ENCODE measurements around the gene MRPL19. TPM values are rescaled to one million over a fixed set of nuclear protein-coding genes. Genes with fewer than 3 reads are reported as not detected.

The MRPL19 gene
- polyA plus RNA-seq, 3 donors = 4.5 to 25.0 (median 25.0) TPM

DNA sequence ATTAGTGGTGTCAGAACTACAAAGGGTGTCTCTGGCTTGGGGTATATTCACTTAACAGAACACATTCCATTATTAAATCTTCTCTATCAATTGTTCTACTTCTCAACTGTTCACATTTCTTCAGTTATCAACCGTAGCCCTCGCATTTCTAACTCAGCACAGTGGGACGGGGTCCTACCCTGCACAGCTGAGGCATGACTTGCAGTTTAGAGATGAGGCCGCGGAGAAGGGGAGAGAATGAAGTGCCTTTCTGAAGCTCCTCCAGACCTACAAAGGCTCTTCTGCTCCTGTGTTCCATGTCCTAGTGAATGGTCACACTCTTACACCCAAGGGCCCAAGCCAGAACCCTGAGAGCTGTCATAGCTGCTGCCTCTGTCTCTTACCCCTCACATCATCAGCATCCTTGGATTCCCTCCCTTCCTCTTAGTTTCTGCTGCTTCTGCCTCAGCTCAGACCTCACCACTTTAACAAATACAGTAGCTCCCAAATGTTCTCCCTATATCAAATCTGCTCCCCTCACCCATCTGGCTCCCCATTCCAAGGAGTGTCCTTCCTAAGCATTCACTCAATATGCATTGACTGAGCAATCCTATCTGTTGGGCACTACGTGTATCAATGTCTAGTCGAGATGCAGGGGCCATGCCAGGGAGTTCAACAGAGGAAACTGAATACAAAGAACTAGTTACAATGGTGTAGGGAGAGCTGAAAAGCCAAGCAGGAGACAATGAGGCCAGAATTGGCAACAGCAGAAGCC is 34.3 kb upstream of the MRPL19 start:
- no peak overlapping the region for H3K9ac ChIP-seq (ENCODE audit: insufficient read depth, low read length, poor library complexity, severe bottlenecking)
- peaks cover 15 to 19% of the 10 kb centered on the region in 2 donors for H3K27me3 ChIP-seq (ENCODE audit: control insufficient read depth in 2 of 2, insufficient read depth in 2 of 2, low read length in 2 of 2)
- no peak overlapping the region for H3K4me3 ChIP-seq (replicated peaks in 1 of 3; ENCODE audit: low read depth in 2 of 3, low read length in 3 of 3)
- WGBS (ENCODE audit: insufficient coverage) = 80% methylated on average over 2 of the region's 7 CpGs
- H3K27ac ChIP-seq (ENCODE audit: low read depth in 1 of 2, low read length in 2 of 2) = no peak overlapping the region
- H2AFZ ChIP-seq (ENCODE audit: insufficient read depth, low read depth, low read length, poor library complexity, severe bottlenecking) = no peak overlapping the region
- Mint-ChIP-seq H3K36me3 (no peaks in the 10 kb centered on the region), H3K4me1 (peaks cover 3% of the 10 kb centered on the region), H3K27ac (no peak overlapping the region), H3K4me3 (peak overlapping the region in 1 of 2 donors; percentile 9), H3K9me3 (peaks cover 0 to 3% (median 0%) of the 10 kb centered on the region in 7 donors), H3K27me3 (ENCODE audit: low read depth in 3 of 3) (peaks cover 24 to 31% (median 25%) of the 10 kb centered on the region in 3 donors)
- H3K9me3 ChIP-seq (replicated peaks in 1 of 2; ENCODE audit: control insufficient read depth in 1 of 2, insufficient read depth in 1 of 2, low read length in 2 of 2) = no peaks in the 10 kb centered on the region
- H3K79me2 ChIP-seq (ENCODE audit: insufficient read depth, low read length) = no peaks in the 10 kb centered on the region
- no peaks in the 10 kb centered on the region for H3K36me3 ChIP-seq (replicated peaks in 1 of 2; ENCODE audit: control insufficient read depth in 1 of 2, insufficient read depth in 2 of 2, low read length in 2 of 2)
- H3K4me1 ChIP-seq (ENCODE audit: control insufficient read depth in 1 of 2, insufficient read depth in 2 of 2, low read length in 2 of 2) = no peaks in the 10 kb centered on the region
- TF ChIP-seq, protein P1, sequence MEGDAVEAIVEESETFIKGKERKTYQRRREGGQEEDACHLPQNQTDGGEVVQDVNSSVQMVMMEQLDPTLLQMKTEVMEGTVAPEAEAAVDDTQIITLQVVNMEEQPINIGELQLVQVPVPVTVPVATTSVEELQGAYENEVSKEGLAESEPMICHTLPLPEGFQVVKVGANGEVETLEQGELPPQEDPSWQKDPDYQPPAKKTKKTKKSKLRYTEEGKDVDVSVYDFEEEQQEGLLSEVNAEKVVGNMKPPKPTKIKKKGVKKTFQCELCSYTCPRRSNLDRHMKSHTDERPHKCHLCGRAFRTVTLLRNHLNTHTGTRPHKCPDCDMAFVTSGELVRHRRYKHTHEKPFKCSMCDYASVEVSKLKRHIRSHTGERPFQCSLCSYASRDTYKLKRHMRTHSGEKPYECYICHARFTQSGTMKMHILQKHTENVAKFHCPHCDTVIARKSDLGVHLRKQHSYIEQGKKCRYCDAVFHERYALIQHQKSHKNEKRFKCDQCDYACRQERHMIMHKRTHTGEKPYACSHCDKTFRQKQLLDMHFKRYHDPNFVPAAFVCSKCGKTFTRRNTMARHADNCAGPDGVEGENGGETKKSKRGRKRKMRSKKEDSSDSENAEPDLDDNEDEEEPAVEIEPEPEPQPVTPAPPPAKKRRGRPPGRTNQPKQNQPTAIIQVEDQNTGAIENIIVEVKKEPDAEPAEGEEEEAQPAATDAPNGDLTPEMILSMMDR (IDR thresholded peaks at IDR 0.05) = no peak
- H3K4me2 ChIP-seq (replicated peaks; ENCODE audit: extremely low read depth, low read length, poor library complexity, severe bottlenecking) = no peak overlapping the region
- no peaks in the 10 kb centered on the region for H4K20me1 ChIP-seq (ENCODE audit: insufficient read depth, low read length)
- no peak for DNase-seq
- intact Hi-C loops (cut with micrococcal nuclease) = no loop called here

DNA sequence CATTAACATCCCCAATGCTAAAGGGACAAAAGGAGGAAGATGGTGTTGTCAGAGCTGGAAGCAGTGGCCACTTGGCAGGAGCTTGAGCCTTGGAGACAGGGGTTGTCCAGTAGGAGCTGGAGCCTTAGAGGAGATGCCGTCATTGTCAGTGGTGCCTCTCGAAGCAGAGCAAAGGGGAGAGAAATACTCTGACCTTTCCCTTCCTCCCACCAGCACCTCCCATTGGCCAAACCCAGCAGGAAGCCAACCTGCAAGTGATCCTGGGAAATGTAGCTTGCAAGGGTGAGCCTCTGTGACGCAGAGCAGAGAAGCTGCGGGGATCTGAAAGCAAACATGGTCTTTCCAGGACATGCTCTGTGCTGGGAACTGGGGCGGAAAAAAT is 33.7 kb upstream of the MRPL19 start:
- H3K4me3 ChIP-seq (replicated peaks in 1 of 3; ENCODE audit: low read depth in 2 of 3, low read length in 3 of 3) = no peak overlapping the region
- Mint-ChIP-seq H3K9me3 (peaks cover 0 to 3% (median 0%) of the 10 kb centered on the region in 7 donors), H3K4me1 (peaks cover 3% of the 10 kb centered on the region), H3K4me3 (no peak overlapping the region), H3K36me3 (no peaks in the 10 kb centered on the region), H3K27me3 (ENCODE audit: low read depth in 3 of 3) (peaks cover 18 to 25% (median 22%) of the 10 kb centered on the region in 3 donors), H3K27ac (no peak overlapping the region)
- H3K4me2 ChIP-seq (replicated peaks; ENCODE audit: extremely low read depth, low read length, poor library complexity, severe bottlenecking) = no peak overlapping the region
- no peak for DNase-seq
- H3K9ac ChIP-seq (ENCODE audit: insufficient read depth, low read length, poor library complexity, severe bottlenecking) = no peak overlapping the region
- WGBS (ENCODE audit: insufficient coverage) = 83% methylated on average over 2 of the region's 5 CpGs
- peaks cover 11 to 16% of the 10 kb centered on the region in 2 donors for H3K27me3 ChIP-seq (ENCODE audit: control insufficient read depth in 2 of 2, insufficient read depth in 2 of 2, low read length in 2 of 2)
- H3K79me2 ChIP-seq (ENCODE audit: insufficient read depth, low read length) = no peaks in the 10 kb centered on the region
- H2AFZ ChIP-seq (ENCODE audit: insufficient read depth, low read depth, low read length, poor library complexity, severe bottlenecking) = no peak overlapping the region
- no peaks in the 10 kb centered on the region for H3K4me1 ChIP-seq (ENCODE audit: control insufficient read depth in 1 of 2, insufficient read depth in 2 of 2, low read length in 2 of 2)
- no peaks in the 10 kb centered on the region for H3K36me3 ChIP-seq (replicated peaks in 1 of 2; ENCODE audit: control insufficient read depth in 1 of 2, insufficient read depth in 2 of 2, low read length in 2 of 2)
- H3K27ac ChIP-seq (ENCODE audit: low read depth in 1 of 2, low read length in 2 of 2) = no peak overlapping the region
- H3K9me3 ChIP-seq (replicated peaks in 1 of 2; ENCODE audit: control insufficient read depth in 1 of 2, insufficient read depth in 1 of 2, low read length in 2 of 2) = no peaks in the 10 kb centered on the region
- intact Hi-C loops (cut with micrococcal nuclease) = no loop called here
- TF ChIP-seq, protein P1 (IDR thresholded peaks at IDR 0.05) = no peak
- no peaks in the 10 kb centered on the region for H4K20me1 ChIP-seq (ENCODE audit: insufficient read depth, low read length)

Measured in CD14-positive monocyte (primary cell).